ENCODE data around the gene CTDSPL.

CTDSPL gene

GRCh38 chr3:38016847-38017444 lies 155.3 kb downstream of the CTDSPL start:
- DNase-seq (ENCODE audit: low spot score) = no peak

GRCh38 chr3:38017445-38018295 lies 156.0 kb downstream of the CTDSPL start:
- no peak for TF ChIP-seq CTCF (IDR thresholded peaks at IDR 0.05; ENCODE audit: poor library complexity, severe bottlenecking)
- H3K36me3 ChIP-seq (ENCODE audit: low read depth) = peaks cover 13% of the 10 kb centered on the region
- ATAC-seq (ENCODE audit: low read depth) = no peak
- H3K27ac ChIP-seq (ENCODE audit: poor library complexity, severe bottlenecking) = no peak overlapping the region
- no peaks in the 10 kb centered on the region for H3K27me3 ChIP-seq (ENCODE audit: insufficient read depth, poor library complexity, severe bottlenecking)
- peak; percentile 36 for DNase-seq (ENCODE audit: low spot score)
- H3K9me3 ChIP-seq (ENCODE audit: severe bottlenecking) = no peaks in the 10 kb centered on the region
- H3K4me3 ChIP-seq (ENCODE audit: severe bottlenecking) = no peak overlapping the region
- H3K4me1 ChIP-seq (ENCODE audit: insufficient read depth, poor library complexity, severe bottlenecking) = no peaks in the 10 kb centered on the region

More at GRCh38 chr3:38016847-38017444, 155.3 kb downstream of the CTDSPL start:
- no peaks in the 10 kb centered on the region for H3K9me3 ChIP-seq (ENCODE audit: severe bottlenecking)
- peaks cover 13% of the 10 kb centered on the region for H3K36me3 ChIP-seq (ENCODE audit: low read depth)
- H3K27ac ChIP-seq (ENCODE audit: poor library complexity, severe bottlenecking) = no peak overlapping the region
- H3K4me1 ChIP-seq (ENCODE audit: insufficient read depth, poor library complexity, severe bottlenecking) = no peaks in the 10 kb centered on the region
- H3K27me3 ChIP-seq (ENCODE audit: insufficient read depth, poor library complexity, severe bottlenecking) = no peaks in the 10 kb centered on the region
- ATAC-seq (ENCODE audit: low read depth) = no peak
- H3K4me3 ChIP-seq (ENCODE audit: severe bottlenecking) = no peak overlapping the region
- TF ChIP-seq CTCF (IDR thresholded peaks at IDR 0.05; ENCODE audit: poor library complexity, severe bottlenecking) = no peak

- no peak overlapping the region for H3K27ac ChIP-seq (ENCODE audit: poor library complexity, severe bottlenecking)
- H3K4me1 ChIP-seq (ENCODE audit: insufficient read depth, poor library complexity, severe bottlenecking) = no peaks in the 10 kb centered on the region
- H3K36me3 ChIP-seq (ENCODE audit: low read depth) = peaks cover 12% of the 10 kb centered on the region
- DNase-seq (ENCODE audit: low spot score) = peak; percentile 37
- no peak for TF ChIP-seq CTCF (IDR thresholded peaks at IDR 0.05; ENCODE audit: poor library complexity, severe bottlenecking)
- no peaks in the 10 kb centered on the region for H3K9me3 ChIP-seq (ENCODE audit: severe bottlenecking)
- ATAC-seq (ENCODE audit: low read depth) = no peak; the same call in 2 of the 3 replicates
- no peaks in the 10 kb centered on the region for H3K27me3 ChIP-seq (ENCODE audit: insufficient read depth, poor library complexity, severe bottlenecking)
- H3K4me3 ChIP-seq (ENCODE audit: severe bottlenecking) = no peak overlapping the region
Measured at GRCh38 chr3:38018296-38019266, 156.9 kb downstream of the CTDSPL start.

- Histone ChIP-seq H3K27me3 (ENCODE audit: insufficient read depth, poor library complexity, severe bottlenecking) (no peaks in the 10 kb centered on the region), H3K36me3 (ENCODE audit: low read depth) (peaks cover 10% of the 10 kb centered on the region), H3K4me1 (ENCODE audit: insufficient read depth, poor library complexity, severe bottlenecking) (no peaks in the 10 kb centered on the region), H3K27ac (ENCODE audit: poor library complexity, severe bottlenecking) (no peak overlapping the region), H3K9me3 (ENCODE audit: severe bottlenecking) (no peaks in the 10 kb centered on the region), H3K4me3 (ENCODE audit: severe bottlenecking) (no peak overlapping the region)
- DNase-seq (ENCODE audit: low spot score) (peak; percentile 33), ATAC-seq (ENCODE audit: low read depth) (no peak)
- no peak for TF ChIP-seq CTCF (IDR thresholded peaks at IDR 0.05; ENCODE audit: poor library complexity, severe bottlenecking)
Measured at GRCh38 chr3:38019658-38020341, 158.1 kb downstream of the CTDSPL start.
